Colonic mucosa (tissue), 4 donors: ENCODE measurements around the gene NATD1. TPM values are rescaled to one million over a fixed set of nuclear protein-coding genes. Genes with fewer than 3 reads are reported as not detected.

Experiments
- DNase-seq: peaks from one replicate; pipeline ENCODE4 v3.0.0-alpha.2; 2020
- H3K27ac ChIP-seq: fragments of 200-600 bp; one replicate; pipeline ENCODE4 v1.8.0; 2021
- H3K27me3 ChIP-seq: fragments of 200-600 bp; one replicate; pipeline ENCODE4 v1.8.0; 2021
- H3K36me3 ChIP-seq: fragments of 200-600 bp; one replicate; pipeline ENCODE4 v1.8.0; 2021
- H3K4me1 ChIP-seq: fragments of 200-600 bp; one replicate; pipeline ENCODE4 v1.8.0; 2021; ENCODE audit warnings: mild to moderate bottlenecking
- H3K4me3 ChIP-seq: fragments of 200-600 bp; one replicate; pipeline ENCODE4 v1.8.0; 2021
- H3K9ac ChIP-seq, 2 donors: one replicate each; pipeline ENCODE4 v1.7.0; 2013; ENCODE audit warnings: control low read depth in 2 of 2, low read depth in 2 of 2, low read length in 2 of 2
- H3K9me3 ChIP-seq: fragments of 200-600 bp; one replicate; pipeline ENCODE4 v1.8.0; 2021
- intact Hi-C: fragments of 100-400 bp; cut with DNase I; formaldehyde crosslinking; loops from one replicate; pipeline ENCODE4 v1.14.1; 2022
- total RNA-seq, 2 donors: library from RNA; stranded (reverse); fragmentation: NEBNext Ultra II Directional in 1 of 2; extraction: Animal tissue kit (Norgen Biotek cat#: 25700) in 1 of 2; gene quantifications; one replicate each; pipeline ENCODE4 v1.2.1, GENCODE V29; 2021
- TF ChIP-seq, protein P1 (sequence below): fragments of 200-600 bp; IDR thresholded peaks from one replicate; pipeline ENCODE4 v1.8.0; 2022; ENCODE audit warnings: antibody characterized with exemption, mild to moderate bottlenecking
- donor health status: healthy.
- donor health status: DM: no; HTN: no; CAD: no.
- donor health status: DM: no; HTN: no; CAD: no.

Gene NATD1
- total RNA-seq, 2 donors from 2014 or later: 1.8 to 5.2 TPM

DNA sequence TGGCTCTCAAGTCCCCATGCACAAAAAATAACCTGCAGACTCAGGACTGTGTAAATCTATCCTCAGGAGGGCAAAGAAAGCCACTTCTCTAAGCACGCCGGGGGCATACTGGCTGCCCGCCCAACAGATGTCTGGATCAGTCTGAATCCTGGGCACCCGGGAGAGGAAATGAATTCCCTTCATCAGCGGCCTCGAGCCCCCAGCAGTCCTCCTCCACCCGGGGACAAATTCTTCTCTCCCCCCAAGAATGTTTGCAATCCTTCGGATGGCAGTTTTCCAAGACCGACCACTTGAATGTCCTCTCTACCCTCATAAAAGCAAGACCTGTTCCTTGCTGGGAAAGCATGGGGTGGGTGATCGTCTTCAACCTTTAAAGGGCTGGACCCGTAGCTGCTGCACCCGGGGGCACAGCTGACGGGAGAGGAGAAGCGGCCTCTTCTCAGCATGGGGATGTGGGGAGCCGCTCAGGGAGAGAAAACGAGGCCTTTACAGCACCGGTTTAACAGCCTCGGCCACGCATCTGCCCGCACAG lies 21.9 kb upstream of the NATD1 start:
- Histone ChIP-seq H3K36me3 (no peaks in the 10 kb centered on the region), H3K27ac (no peak overlapping the region), H3K4me3 (peak overlapping the region; percentile 71), H3K4me1 (peaks cover 5% of the 10 kb centered on the region), H3K9ac (peak overlapping the region; percentile 75 to 83), H3K27me3 (no peaks in the 10 kb centered on the region), H3K9me3 (no peaks in the 10 kb centered on the region)
- DNase-seq: no peak
- intact Hi-C loops: loop anchor here (5.0 kb wide), 1 partner anchor 177 kb away; no protein-coding TSS in a partner anchor
- TF ChIP-seq, protein P1, sequence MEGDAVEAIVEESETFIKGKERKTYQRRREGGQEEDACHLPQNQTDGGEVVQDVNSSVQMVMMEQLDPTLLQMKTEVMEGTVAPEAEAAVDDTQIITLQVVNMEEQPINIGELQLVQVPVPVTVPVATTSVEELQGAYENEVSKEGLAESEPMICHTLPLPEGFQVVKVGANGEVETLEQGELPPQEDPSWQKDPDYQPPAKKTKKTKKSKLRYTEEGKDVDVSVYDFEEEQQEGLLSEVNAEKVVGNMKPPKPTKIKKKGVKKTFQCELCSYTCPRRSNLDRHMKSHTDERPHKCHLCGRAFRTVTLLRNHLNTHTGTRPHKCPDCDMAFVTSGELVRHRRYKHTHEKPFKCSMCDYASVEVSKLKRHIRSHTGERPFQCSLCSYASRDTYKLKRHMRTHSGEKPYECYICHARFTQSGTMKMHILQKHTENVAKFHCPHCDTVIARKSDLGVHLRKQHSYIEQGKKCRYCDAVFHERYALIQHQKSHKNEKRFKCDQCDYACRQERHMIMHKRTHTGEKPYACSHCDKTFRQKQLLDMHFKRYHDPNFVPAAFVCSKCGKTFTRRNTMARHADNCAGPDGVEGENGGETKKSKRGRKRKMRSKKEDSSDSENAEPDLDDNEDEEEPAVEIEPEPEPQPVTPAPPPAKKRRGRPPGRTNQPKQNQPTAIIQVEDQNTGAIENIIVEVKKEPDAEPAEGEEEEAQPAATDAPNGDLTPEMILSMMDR: no peak

DNA sequence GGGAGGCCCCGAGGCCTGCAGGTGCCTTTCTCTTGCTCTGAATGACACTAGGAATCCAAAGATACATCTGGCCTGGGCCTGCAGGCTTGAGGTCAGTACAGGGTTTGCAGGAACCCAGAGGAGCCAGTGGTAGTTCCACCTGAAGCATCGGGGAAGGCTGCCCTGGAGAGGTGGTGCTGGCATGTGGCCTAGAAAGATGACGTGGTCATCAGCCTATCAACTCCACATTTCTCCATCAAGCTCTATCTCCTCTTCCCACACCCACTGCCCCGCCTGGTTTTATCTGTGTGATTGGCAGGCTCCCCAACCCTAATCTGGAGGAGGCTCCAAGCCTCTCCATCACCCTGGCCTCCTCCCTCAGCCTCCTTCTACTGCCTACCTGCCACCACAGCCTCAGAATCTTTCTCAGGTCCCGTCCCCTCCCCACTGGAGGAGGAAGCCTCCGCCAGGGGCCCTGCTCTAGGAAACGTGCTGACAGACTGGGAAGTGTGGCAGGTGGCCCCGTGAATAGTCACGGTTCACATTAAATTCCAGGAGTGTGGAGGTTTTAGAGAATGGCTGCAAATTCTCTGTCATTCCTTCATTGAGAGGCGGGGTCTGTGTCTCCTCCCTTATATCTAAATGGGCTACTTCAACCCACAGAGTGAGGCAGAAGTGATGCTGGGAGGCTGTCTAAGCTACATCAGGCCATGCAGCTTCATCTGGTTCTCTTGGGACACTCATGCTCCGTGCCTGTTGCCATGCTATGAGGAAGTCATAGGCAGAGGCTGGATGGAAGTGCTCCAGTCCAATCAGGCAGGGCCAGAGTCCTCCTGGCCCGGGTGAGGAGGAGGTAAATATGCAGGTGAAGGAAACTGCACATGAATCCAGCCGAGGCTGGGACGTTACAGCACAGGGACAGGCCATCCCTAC lies 19.9 kb upstream of the NATD1 start:
- Histone ChIP-seq H3K27me3 (no peaks in the 10 kb centered on the region), H3K9ac (no peak overlapping the region), H3K4me1 (no peaks in the 10 kb centered on the region), H3K27ac (no peak overlapping the region), H3K4me3 (no peak overlapping the region), H3K9me3 (no peaks in the 10 kb centered on the region), H3K36me3 (no peaks in the 10 kb centered on the region)
- peak; percentile 61 for DNase-seq
- intact Hi-C loops: loop anchor here (5.0 kb wide), 1 partner anchor 151 kb away; no protein-coding TSS in a partner anchor
- TF ChIP-seq, protein P1: no peak

DNA sequence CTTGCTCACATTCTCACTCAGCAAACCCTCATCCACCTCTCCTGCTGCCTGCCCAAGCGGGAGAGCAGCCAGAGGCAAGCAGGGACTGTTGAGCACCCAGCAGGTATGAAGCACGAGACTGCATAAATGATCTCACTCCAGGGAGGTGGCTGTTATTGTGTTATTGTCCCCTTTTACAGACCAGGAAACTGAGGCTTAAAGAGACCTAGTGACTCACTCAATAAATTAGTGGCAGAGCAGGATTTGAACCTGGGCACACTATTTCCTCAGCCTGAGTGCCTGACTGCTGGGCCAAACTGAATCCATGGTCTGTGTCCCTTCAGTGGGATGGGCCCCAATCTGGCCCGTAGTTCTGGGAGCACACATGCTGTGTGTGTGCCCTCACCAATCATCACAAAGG lies 19.0 kb upstream of the NATD1 start:
- intact Hi-C loops: loop anchor here (5.0 kb wide), 1 partner anchor 150 kb away; no protein-coding TSS in a partner anchor
- DNase-seq: no peak

DNA sequence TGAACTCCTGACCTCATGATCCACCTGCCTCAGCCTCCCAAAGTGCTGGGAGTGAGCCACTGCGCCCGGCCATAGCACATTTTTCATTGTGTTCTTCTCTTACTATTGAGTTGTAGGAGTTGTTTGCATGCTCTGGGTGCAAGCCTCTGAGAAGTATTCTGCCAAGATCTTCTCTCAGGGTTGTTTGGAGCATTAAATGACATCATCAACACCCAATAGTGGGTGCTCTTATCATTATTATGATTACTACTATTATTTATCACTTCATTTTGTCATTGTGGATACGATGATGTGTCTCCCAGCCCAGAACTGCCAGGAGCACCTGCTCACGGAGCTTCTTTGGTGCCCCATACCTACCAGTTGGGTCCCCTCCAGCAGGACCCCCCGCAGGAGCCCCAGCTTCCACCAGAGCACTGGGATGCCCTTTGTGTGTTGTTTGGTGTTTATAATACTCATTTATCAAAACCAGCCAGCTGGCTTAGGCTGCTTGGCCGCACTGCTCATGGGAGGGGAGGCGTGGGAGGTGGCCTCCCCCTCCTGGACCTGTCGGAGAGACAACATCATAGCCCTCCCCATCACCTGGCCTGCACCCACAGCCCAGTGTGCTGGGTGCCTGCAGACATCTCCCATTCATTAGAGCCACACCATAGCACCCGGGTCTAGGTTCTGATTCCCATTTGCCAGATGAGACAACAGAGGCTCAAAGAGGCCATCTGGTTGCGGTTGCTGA lies 18.4 kb upstream of the NATD1 start:
- intact Hi-C loops: loop anchor here (5.0 kb wide), 1 partner anchor 149 kb away; no protein-coding TSS in a partner anchor
- no peak overlapping the region for H3K4me3 ChIP-seq

More for the DNA sequence above, 19.0 kb upstream of the NATD1 start:
- Histone ChIP-seq H3K4me3 (no peak overlapping the region), H3K27ac (no peak overlapping the region), H3K9ac (no peak overlapping the region), H3K27me3 (no peaks in the 10 kb centered on the region), H3K36me3 (no peaks in the 10 kb centered on the region), H3K9me3 (no peaks in the 10 kb centered on the region), H3K4me1 (no peaks in the 10 kb centered on the region)
- TF ChIP-seq, protein P1: no peak

DNA sequence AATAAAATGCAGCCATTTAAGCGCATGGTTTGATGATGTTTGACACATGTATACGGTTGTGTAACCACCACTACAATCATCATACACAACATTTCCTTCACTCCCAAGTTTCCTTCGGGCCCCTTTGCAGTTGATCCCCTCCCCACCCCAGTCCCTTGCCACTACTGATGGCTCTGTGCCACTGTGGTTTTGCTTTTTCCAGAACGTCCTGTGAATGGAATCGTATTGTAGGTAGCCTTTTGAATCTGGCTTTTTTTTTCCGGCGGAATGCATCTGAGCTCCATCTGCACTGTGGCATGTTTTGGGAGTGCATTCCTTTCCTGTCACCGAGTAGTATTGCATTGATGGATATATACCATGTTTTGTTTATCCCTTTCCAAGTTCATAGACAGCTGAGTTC lies 16.2 kb upstream of the NATD1 start:
- intact Hi-C loops: no loop called here
- H3K27me3 ChIP-seq: no peaks in the 10 kb centered on the region
- TF ChIP-seq, protein P1: no peak
- no peak overlapping the region for H3K9ac ChIP-seq
- H3K4me3 ChIP-seq: no peak overlapping the region
- no peak for DNase-seq
- H3K4me1 ChIP-seq: no peaks in the 10 kb centered on the region
- no peaks in the 10 kb centered on the region for H3K9me3 ChIP-seq
- no peaks in the 10 kb centered on the region for H3K36me3 ChIP-seq
- H3K27ac ChIP-seq: no peak overlapping the region

More for the DNA sequence above, 18.4 kb upstream of the NATD1 start:
- Histone ChIP-seq H3K9me3 (no peaks in the 10 kb centered on the region), H3K36me3 (no peaks in the 10 kb centered on the region), H3K27me3 (no peaks in the 10 kb centered on the region), H3K4me1 (no peaks in the 10 kb centered on the region), H3K27ac (no peak overlapping the region), H3K9ac (no peak overlapping the region)
- DNase-seq: no peak
- TF ChIP-seq, protein P1: no peak
